Measurements from ENCODE around the gene KPNA1.

DNA sequence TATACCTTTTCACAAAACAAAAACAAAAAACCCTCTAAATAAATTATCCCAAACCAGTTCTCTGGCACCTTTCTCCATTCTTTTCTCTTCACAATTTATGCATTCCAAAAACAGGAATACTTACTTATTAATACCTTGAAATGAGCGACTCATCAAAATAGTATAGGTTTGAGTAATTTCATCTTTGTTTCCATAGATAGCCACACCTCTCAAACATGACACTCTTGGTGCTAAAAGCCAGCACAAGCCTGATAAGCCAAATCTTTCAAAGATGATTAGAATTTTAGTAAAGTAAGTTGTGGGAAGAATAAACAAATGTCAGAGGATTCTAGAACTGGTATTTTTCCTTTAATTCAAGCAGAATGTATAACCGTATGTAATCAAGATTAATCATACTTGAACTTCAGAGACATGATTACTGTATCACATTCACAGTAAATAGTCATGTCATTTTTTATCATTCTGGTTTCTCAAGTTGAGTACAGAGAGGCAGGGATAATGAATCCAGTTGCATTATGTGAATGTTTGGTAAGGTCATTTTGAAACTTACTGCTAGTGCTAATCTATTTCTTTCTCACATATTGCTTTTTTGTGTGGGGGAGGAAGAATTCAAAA lies 86.8 kb downstream of the KPNA1 start:
- TF ChIP-seq, protein P1, sequence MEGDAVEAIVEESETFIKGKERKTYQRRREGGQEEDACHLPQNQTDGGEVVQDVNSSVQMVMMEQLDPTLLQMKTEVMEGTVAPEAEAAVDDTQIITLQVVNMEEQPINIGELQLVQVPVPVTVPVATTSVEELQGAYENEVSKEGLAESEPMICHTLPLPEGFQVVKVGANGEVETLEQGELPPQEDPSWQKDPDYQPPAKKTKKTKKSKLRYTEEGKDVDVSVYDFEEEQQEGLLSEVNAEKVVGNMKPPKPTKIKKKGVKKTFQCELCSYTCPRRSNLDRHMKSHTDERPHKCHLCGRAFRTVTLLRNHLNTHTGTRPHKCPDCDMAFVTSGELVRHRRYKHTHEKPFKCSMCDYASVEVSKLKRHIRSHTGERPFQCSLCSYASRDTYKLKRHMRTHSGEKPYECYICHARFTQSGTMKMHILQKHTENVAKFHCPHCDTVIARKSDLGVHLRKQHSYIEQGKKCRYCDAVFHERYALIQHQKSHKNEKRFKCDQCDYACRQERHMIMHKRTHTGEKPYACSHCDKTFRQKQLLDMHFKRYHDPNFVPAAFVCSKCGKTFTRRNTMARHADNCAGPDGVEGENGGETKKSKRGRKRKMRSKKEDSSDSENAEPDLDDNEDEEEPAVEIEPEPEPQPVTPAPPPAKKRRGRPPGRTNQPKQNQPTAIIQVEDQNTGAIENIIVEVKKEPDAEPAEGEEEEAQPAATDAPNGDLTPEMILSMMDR (IDR thresholded peaks at IDR 0.05), result no peak
- no peak for TF ChIP-seq POLR2A (IDR thresholded peaks at IDR 0.05)

Data from ovary (tissue), 3 donors.